ENCODE data around the gene GCSAM. TPM values are rescaled to one million over a fixed set of nuclear protein-coding genes. Genes with fewer than 3 reads are reported as not detected.
"Not testable (repeated sequence)": the region's sequence is repeated elsewhere in the genome, so short reads cannot be mapped to it uniquely, and the experiment has no call there.

GCSAM gene
- total RNA-seq, 1 donor from 2014 or later: 1.6 TPM

DNA sequence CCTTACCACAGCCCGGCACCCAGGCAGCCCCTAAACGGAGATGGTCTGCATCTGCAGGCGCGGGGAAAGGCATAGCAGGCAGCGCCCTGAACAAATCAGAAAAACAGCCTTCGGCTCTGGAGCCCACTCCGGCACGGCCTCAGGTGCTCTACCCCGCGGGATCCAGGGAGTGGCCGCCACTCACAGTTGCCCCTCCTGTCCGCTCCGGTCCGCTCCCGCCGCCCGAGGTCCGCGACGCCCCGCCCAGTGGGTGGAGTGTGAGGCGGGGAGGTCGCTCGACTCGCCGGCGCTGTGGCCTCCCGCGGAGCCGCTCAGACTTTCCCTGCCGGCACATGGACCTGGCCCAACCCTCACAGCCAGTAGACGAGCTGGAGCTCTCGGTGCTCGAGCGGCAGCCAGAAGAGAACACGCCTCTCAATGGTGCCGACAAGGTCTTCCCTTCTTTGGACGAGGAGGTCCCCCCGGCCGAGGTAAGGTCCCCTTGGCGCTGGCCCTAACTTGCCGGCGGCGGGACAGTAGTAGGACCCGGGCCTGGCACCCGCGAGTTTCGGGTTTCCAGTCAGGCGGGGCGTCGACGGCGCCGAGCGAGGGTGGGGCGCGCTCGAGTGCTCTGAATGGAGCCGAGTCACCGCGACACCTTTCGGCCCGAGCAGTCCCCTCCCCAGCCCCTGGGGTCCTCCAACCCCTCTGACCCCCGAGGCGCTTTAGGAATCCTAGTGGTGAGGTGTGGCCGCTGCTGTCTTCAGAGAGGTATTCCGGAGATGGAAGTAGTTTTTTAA, 46.8 kb downstream of the GCSAM start, which contains the start of gene C3orf52:
Gene C3orf52, plus strand, starts transcription at position 314 of the 779 bp plus-strand sequence. Its CDS starts 19 bp downstream, at position 333.
- peak within 1 kb of the TSS; percentile 93 for H3K4me3 Mint-ChIP-seq
- H3K36me3 Mint-ChIP-seq (ENCODE audit: low read depth): peaks cover 4% of the 10 kb centered on the region
- H3K9me3 Mint-ChIP-seq: no peaks in the 10 kb centered on the region
- H3K27ac Mint-ChIP-seq: peak within 1 kb of the TSS; percentile 87
- H3K4me1 Mint-ChIP-seq: peaks cover 48% of the 10 kb centered on the region
- no peaks in the 10 kb centered on the region for H3K27me3 Mint-ChIP-seq
- peak; percentile 94 for DNase-seq
- intact Hi-C loops (cut with micrococcal nuclease): loop anchor here (1.0 to 5.0 kb wide), 3 partner anchors 11 to 104 kb away; partner anchors contain the start of gene GCSAM

DNA sequence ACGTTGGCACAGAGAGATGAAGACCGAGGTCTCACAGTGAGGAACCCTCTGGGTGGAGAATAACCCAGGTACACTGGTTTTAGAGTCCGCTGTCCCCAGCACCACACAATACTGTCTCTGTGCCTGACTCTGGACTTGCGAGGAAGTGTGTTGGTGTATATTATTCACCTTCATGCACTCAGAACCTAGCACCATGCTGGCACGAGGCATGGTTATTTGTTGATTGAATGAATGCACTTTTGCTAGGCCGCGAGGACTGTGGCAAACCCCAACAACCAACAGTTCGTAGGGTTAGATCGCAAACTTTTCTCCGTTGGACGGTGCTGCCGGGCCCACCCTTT, 47.3 kb downstream of the GCSAM start:
- intact Hi-C loops (cut with micrococcal nuclease): loop anchor here (1.0 to 5.0 kb wide), 3 partner anchors 10 to 103 kb away; partner anchors contain the start of gene GCSAM
- peak overlapping the region; percentile 93 for H3K4me3 Mint-ChIP-seq
- H3K27me3 Mint-ChIP-seq: no peaks in the 10 kb centered on the region
- peaks cover 4% of the 10 kb centered on the region for H3K36me3 Mint-ChIP-seq (ENCODE audit: low read depth)
- peaks cover 43% of the 10 kb centered on the region for H3K4me1 Mint-ChIP-seq
- H3K9me3 Mint-ChIP-seq: no peaks in the 10 kb centered on the region
- no peak for DNase-seq
- H3K27ac Mint-ChIP-seq: peak overlapping the region; percentile 87

DNA sequence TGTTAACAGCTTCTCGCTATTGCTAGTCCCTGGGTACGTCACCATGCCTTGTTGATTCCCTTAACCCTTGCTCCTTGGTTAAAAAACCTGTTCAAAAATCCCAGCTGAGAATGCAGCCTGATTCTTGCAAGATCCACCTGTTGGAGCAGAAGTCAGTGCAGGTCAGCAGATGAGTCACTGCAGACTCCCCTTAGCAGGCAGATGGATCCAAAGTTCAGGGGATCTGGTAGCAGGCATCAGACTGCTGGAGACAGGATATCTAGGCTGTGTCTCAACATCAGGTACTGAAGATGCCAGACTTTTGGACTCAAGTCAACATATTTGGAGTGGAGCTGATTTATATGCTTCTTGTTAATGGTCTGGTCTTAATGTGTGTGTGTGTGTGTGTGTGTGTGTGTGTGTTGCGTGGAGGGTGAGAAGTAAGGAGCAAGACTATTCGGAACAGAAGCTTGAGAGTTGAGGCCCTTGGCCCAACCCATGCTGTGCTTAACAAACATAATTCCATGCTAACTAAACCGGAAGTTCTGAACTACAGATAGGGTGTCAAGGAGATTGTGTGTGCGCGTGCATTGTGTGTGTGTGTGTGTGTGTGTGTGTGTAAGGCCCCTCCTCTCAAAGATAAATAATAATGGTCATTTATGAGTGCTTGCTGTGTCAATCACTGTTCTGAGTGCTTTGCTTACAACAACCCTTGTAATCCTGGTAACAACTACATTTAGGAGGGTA, 47.9 kb downstream of the GCSAM start:
- peaks cover 37% of the 10 kb centered on the region for H3K4me1 Mint-ChIP-seq
- H3K27me3 Mint-ChIP-seq: peaks cover 2% of the 10 kb centered on the region
- no peak for DNase-seq
- peaks cover 4% of the 10 kb centered on the region for H3K36me3 Mint-ChIP-seq (ENCODE audit: low read depth)
- intact Hi-C loops (cut with micrococcal nuclease): loop anchor here (5.0 kb wide), 1 partner anchor 103 kb away; no protein-coding TSS in a partner anchor
- H3K4me3 Mint-ChIP-seq: peak overlapping the region; percentile 61
- H3K9me3 Mint-ChIP-seq: no peaks in the 10 kb centered on the region
- H3K27ac Mint-ChIP-seq: no peak overlapping the region

DNA sequence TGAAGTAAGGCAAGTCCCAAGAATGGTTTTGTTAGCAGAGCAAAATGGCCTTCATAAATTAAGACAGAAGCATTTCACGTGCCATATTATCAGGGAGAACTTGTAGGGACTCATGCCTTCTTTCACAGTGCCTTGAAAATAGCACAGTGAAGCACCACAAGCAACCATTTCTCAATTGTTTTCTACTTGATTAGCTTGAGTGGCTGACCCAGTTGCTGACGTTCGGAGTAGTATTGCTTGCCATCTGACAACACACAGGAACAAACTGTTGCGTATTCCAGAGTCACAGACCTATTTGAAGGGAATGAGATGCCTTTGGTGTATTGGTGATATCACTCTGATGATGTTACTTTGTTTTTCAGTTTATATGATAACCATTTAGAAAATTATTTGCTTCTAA, 49.8 kb downstream of the GCSAM start:
- H3K36me3 Mint-ChIP-seq (ENCODE audit: low read depth): no peaks in the 10 kb centered on the region
- H3K4me3 Mint-ChIP-seq: no peak overlapping the region
- intact Hi-C loops (cut with micrococcal nuclease): no loop called here
- DNase-seq: no peak
- no peaks in the 10 kb centered on the region for H3K9me3 Mint-ChIP-seq
- no peak overlapping the region for H3K27ac Mint-ChIP-seq
- peaks cover 29% of the 10 kb centered on the region for H3K4me1 Mint-ChIP-seq
- peaks cover 2% of the 10 kb centered on the region for H3K27me3 Mint-ChIP-seq

DNA sequence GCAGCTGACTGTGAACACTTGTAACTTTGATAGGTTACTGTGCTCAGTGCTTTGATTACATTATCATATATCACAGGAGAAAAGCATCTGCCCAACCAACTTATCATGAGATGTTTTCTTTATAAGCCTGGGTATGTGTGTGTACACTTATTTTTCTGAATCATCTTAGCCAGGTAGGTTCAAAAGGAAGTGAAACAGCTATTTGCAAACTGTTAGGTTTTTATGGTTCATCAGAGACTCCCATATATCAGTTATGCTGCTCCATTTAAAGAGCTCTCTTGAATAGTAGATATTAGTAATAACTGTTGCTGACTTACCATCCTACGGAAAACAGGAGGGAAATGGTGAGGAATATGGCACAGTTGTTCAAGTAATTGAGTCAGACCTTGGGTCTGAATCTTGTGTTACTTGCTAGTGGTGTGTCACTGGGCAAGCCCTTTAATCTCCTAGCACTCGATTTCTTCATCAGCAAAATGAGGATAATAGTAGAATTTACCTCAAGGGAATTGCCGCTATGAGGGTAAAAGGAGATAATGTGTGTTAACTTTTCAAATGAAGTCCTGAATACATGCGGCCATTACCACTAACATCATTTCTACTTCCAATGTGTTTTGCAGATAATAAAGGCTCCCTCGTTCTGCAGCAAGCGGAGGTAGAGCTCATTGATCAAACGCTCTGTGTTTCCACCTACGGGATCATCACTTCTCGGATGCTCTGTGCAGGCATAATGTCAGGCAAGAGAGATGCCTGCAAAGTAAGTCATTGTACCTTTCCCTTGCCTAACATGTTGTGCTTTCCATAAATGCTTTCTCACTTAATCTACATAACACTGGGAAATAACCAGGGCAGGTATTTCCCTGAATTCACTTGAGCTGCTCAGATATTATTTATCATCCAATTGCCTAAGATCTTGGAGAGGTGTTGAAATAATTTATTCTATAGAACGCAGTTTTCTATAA, 54.6 kb downstream of the GCSAM start:
- no peaks in the 10 kb centered on the region for H3K9me3 Mint-ChIP-seq
- H3K27me3 Mint-ChIP-seq: peaks cover 2% of the 10 kb centered on the region
- DNase-seq: no peak
- intact Hi-C loops (cut with micrococcal nuclease): no loop called here
- peaks cover 23% of the 10 kb centered on the region for H3K4me1 Mint-ChIP-seq
- H3K36me3 Mint-ChIP-seq (ENCODE audit: low read depth): no peaks in the 10 kb centered on the region
- no peak overlapping the region for H3K4me3 Mint-ChIP-seq
- no peak overlapping the region for H3K27ac Mint-ChIP-seq

DNA sequence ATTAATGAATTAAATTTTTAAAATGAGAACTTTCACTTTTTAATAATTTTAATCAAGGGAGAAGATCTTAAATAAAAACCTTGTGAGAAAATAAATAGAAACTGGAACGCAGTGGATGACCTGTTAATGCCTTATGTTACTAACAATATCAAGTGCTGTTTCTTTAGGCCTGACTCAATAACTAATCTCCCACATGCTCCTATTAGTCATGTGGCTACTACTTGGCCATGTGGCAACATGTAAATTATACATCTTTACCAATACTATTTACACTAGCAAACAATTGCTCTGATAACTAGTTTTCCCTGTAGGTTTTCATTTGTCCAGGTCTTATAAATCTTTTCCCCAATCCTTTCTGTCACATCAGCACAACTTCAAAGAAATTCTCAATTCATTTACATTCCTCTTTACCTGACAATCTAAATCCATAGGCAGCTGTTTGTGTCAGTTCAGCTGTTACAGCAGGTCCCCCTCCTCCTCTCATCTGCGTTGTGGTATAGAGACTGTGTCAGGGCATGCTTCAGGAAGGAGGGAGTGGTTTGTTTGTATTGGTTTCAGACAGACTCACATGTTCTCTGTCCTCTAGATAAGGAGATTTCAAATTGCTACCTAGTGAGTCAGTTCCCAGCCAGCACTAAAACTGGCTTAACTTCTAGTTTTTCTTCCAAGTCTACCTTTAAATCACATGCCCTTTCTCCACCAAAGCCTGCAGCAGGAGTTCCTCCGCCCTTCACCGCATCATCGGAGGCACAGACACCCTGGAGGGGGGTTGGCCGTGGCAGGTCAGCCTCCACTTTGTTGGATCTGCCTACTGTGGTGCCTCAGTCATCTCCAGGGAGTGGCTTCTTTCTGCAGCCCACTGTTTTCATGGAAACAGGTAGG, 58.2 kb downstream of the GCSAM start:
- Mint-ChIP-seq H3K27ac (peak overlapping the region; percentile 75), H3K36me3 (ENCODE audit: low read depth) (peaks cover 6% of the 10 kb centered on the region), H3K4me1 (peaks cover 38% of the 10 kb centered on the region), H3K27me3 (no peaks in the 10 kb centered on the region), H3K4me3 (peak overlapping the region; percentile 60), H3K9me3 (peaks cover 12% of the 10 kb centered on the region)
- intact Hi-C loops (cut with micrococcal nuclease): loop anchor here (1.0 to 2.0 kb wide), 2 partner anchors 11 to 18 kb away; partner anchors contain the start of gene C3orf52
- peak; percentile 84 for DNase-seq

DNA sequence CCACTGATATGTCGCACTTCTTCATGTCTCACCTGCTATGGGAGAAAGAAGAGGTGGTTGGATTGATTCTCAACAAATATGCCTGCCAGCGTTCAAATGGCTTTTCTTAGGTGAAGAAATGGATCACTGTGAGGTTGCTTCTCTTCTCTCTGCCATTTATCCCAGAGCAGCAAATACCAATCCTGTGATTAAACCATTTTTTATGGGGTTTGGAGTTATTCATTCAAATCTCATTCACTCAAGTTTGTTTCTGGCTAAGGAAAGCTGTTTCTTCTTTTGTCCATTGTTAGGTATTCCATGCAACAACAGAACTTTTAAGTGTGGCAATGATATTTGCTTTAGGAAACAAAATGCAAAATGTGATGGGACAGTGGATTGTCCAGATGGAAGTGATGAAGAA, 59.0 kb downstream of the GCSAM start:
- H3K27me3 Mint-ChIP-seq: peaks cover 3% of the 10 kb centered on the region
- peaks cover 17% of the 10 kb centered on the region for H3K9me3 Mint-ChIP-seq
- intact Hi-C loops (cut with micrococcal nuclease): loop anchor here (2.0 kb wide), 1 partner anchor 17 kb away; no protein-coding TSS in a partner anchor
- no peak for DNase-seq
- no peak overlapping the region for H3K27ac Mint-ChIP-seq
- no peak overlapping the region for H3K4me3 Mint-ChIP-seq
- peaks cover 38% of the 10 kb centered on the region for H3K4me1 Mint-ChIP-seq
- peaks cover 8% of the 10 kb centered on the region for H3K36me3 Mint-ChIP-seq (ENCODE audit: low read depth)

DNA sequence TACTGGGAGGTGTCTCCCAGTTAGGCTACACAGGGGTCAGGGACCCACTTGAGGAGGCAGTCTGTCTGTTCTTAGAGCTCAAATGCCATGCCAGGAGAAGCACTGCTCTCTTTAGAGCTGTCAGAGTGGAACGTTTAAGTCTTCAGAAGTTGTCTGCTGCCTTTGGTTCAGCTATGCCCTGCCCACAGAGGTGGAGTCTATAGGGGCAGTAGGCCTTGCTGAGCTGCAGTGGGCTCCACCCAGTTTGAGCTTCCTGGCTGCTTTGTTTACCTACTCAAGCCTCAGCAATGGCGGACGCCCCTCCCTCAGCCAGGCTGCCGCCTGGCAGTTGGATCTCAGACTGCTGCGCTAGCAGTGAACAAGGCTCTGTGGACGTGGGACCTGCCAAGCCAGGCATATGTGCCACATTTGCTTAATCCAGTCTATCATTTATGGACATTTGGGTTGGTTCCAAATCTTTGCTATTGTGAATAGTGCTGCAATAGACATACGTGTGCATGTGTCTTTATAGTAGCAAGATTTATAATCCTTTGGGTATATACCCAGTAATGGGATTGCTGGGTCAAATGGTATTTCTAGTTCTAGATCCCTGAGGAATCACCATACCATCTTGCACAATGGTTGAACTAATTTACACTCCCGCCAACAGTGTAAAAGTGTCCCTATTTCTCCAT, 60.5 kb downstream of the GCSAM start:
- intact Hi-C loops (cut with micrococcal nuclease); H3K36me3 Mint-ChIP-seq (ENCODE audit: low read depth); H3K27me3 Mint-ChIP-seq: not testable (repeated sequence)
- H3K4me1 Mint-ChIP-seq: peaks cover 33% of the 10 kb centered on the region
- H3K9me3 Mint-ChIP-seq: peaks cover 29% of the 10 kb centered on the region
- peak overlapping the region; percentile 76 for H3K27ac Mint-ChIP-seq
- DNase-seq: peak; percentile 93
- H3K4me3 Mint-ChIP-seq: peak overlapping the region; percentile 72

Other genes with a start within 250 kb of the GCSAM start
- gene ABHD10, start 154.2 kb downstream of the GCSAM start, total RNA-seq: 39.5 TPM in 2 replicates
- gene TAGLN3, start 134.3 kb downstream of the GCSAM start, total RNA-seq: 0.33 and 0.44 TPM in 2 replicates
- not detected in 2 replicates for gene TMPRSS7, start 98.5 kb downstream of the GCSAM start, total RNA-seq
- 13.0 and 14.2 TPM in 2 replicates for gene C3orf52, start 46.9 kb downstream of the GCSAM start, total RNA-seq
- gene SLC9C1, start 161.0 kb upstream of the GCSAM start, total RNA-seq: not detected in 2 replicates
- 144 and 151 TPM in 2 replicates for gene CD200, start 199.9 kb upstream of the GCSAM start, total RNA-seq

All from activated CD4-positive, alpha-beta T cell treated with anti-CD3 and anti-CD28 coated beads, Interleukin-2, amount 10 ng/mL, durations not matched to agents 24 days and 14 days (primary cell).